ENCODE results near the gene NSUN5.

DNA sequence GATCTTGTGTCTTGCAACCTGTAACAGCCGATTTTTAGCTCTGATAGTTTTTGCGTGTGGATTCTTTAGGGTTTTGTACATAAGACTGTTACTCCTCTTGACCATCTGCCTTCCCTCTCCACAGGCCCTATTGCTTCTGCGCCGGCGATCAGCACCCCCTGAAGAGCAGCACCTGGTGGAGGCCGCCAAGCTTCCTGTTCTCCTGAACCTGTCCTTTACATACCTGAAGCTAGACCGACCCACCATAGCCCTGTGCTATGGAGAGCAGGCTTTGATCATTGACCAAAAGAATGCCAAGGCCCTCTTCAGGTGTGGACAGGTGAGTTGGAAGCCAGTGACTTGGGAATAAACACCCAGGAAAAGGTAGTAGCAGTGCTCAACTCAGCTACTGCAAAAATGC is 31.9 kb upstream of the NSUN5 start:
- TF ChIP-seq, protein P1, sequence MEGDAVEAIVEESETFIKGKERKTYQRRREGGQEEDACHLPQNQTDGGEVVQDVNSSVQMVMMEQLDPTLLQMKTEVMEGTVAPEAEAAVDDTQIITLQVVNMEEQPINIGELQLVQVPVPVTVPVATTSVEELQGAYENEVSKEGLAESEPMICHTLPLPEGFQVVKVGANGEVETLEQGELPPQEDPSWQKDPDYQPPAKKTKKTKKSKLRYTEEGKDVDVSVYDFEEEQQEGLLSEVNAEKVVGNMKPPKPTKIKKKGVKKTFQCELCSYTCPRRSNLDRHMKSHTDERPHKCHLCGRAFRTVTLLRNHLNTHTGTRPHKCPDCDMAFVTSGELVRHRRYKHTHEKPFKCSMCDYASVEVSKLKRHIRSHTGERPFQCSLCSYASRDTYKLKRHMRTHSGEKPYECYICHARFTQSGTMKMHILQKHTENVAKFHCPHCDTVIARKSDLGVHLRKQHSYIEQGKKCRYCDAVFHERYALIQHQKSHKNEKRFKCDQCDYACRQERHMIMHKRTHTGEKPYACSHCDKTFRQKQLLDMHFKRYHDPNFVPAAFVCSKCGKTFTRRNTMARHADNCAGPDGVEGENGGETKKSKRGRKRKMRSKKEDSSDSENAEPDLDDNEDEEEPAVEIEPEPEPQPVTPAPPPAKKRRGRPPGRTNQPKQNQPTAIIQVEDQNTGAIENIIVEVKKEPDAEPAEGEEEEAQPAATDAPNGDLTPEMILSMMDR (IDR thresholded peaks at IDR 0.05) = no peak
- no peak for TF ChIP-seq POLR2A (IDR thresholded peaks at IDR 0.05)

All from esophagus squamous epithelium (tissue), 4 donors.